ENCODE results near the gene PLA2G6.

DNA sequence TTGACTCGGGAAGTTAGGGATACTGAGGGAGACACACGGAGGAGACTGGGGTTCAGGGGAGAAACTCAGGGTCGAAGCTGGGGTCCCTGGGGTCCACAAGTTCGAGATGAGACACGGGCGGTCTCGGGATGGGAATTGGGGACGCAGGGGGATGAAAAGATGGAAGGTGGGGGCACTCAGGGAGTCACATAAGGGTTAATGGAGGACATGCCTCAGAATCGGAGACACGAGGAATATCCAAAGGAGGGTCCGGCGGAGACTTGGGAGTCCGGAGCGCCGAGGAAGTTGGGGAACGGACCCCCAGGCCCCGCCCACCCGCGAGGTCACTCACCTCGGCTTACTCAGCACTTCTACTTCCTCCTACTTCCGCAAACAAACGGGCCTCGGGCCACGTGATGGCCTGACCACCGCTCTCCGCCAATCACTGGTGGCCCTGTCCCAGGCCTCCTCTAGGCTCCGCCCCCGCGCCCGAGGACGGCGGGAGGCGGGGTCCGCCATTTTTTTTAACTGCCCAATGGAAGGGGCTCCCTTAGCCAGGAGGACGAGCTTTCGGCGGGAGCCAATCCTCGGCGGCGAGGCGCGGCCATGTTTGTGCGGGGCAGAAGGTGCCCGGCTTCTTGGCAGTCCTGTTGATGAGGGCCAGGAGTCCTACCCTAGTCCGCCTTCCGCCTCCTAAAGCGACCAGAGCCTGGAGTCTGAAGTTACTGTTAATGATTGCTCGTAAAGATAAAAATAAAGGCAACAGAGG, at the start of gene PLA2G6:
- TF ChIP-seq, protein P1, sequence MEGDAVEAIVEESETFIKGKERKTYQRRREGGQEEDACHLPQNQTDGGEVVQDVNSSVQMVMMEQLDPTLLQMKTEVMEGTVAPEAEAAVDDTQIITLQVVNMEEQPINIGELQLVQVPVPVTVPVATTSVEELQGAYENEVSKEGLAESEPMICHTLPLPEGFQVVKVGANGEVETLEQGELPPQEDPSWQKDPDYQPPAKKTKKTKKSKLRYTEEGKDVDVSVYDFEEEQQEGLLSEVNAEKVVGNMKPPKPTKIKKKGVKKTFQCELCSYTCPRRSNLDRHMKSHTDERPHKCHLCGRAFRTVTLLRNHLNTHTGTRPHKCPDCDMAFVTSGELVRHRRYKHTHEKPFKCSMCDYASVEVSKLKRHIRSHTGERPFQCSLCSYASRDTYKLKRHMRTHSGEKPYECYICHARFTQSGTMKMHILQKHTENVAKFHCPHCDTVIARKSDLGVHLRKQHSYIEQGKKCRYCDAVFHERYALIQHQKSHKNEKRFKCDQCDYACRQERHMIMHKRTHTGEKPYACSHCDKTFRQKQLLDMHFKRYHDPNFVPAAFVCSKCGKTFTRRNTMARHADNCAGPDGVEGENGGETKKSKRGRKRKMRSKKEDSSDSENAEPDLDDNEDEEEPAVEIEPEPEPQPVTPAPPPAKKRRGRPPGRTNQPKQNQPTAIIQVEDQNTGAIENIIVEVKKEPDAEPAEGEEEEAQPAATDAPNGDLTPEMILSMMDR (conservative IDR thresholded peaks at IDR 0.05): no peak
- no peak for TF ChIP-seq EZH2 (IDR thresholded peaks at IDR 0.05; ENCODE audit: low read depth)
